HG03558 (cell line): ENCODE measurements around the gene KCNH2.

Experiments
- ATAC-seq: cut with Tn5 transposase; IDR thresholded peaks from one replicate; pipeline ENCODE4 v1.9.1; 2021; ENCODE audit warnings: moderate number of reproducible peaks; ENCODE audit not compliant: unreplicated experiment; ENCODE audit errors: extremely low read depth

Gene KCNH2

GRCh38 chr7:150939466-150939865 is 38.7 kb downstream of the KCNH2 start:
- no peak for ATAC-seq

GRCh38 chr7:150939052-150939451 is 39.1 kb downstream of the KCNH2 start:
- ATAC-seq = no peak

DNA sequence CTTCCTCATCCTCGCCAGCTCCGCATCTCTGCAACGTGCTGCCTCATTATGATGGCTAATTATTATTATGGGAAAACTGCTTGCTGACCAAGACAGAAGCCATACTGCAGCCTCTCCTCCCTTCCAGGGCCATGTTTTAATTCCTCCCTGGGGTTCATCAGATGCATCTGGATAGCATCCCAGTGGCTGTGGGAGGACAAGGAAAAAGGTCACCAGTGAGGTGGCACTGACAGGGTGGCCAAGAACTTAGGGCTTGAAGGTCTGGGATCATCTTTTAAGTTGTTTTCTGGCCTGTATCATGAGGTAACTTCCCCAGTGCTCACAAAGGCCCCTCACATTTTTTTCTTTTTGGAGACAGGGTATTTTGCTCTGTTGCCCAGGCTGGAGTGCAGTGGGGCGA is 39.6 kb downstream of the KCNH2 start:
- no peak for ATAC-seq

DNA sequence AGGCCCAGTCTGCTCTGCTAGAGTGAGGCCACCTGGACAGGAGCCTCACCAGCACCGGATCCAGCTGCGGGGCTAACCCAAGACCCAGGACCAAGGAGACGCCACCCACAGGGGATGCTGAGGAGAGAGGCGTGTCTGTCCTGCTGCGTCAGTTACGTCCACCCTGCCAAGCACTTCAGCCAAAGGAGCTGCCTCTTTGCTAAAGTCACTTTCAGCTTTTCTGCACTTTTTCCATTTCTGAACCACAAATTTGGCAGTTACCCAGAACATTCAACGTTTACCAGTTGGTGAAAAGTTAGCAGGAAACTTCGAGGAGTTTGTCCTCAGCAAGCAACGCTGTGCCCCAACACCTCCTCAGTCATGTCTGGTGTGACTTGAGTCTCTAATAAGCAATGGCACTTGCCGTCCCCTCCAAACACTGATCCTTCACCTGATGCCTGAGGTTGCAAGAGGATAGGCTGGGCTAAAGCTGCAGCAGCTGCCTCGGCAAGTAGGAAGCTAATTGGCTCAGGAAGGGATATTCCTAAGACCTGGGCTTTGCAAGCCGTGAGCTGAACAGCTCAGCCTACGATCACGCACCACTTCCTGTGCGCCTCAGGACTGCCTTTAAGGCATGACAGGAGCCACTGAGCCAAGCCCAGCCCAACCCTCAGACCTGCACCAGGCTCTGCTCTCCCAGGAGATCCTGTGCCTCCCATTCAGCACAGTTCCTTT is 40.1 kb downstream of the KCNH2 start:
- no peak for ATAC-seq

DNA sequence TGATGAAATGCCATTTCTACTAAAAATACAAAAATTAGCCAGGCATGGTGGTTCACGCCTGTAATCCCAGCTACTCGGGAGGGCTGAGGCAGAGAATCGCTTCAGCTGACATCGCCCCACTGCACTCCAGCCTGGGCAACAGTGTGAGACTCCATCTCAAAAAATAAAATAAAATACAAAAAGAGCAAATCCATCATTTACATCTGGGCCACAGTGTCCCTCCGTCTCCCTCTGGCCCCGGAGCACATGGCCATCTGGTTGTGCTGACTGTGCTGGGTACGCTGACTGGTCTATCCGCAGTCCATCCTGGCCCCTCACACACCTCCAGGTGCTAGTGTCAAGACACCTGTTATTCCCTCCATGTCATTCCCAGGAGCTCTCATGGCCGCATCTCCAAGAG is 42.1 kb downstream of the KCNH2 start:
- no peak for ATAC-seq

- no peak for ATAC-seq
Observed at GRCh38 chr7:150935149-150935548, 43.0 kb downstream of the KCNH2 start.

DNA sequence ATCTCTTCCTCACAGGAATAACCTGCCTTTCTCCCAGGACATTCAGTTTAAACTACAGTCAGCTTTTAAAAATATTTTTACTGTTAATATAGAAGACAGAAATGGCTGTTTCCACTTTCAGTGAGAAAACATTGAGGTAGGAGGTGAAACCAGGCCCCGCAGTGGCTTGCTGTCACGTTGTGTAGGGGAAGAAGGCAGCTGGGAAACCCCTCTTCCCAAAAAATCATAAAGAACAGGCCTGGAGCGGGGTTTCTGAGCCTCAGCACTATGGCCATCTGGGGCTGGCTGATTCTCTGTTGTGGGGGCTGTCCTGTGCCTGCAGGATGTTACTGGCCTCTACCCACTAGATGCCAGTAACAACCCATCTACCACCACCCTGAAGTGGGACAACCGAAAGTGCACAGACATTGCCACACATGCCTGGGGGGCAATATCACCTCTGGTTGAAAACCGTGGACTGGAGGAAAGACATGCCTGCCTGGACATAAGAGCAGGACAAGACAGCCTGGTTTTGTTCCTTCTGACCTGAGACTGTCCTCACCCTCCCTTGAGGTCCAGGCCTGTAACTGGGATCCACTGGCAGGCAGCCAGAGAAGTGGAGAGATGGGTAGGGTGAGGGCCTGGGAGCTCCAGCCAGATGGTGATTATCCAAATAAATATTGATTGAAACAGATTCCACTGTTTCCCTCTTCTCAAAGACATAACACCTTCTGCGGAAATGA is 43.9 kb downstream of the KCNH2 start:
- no peak for ATAC-seq

DNA sequence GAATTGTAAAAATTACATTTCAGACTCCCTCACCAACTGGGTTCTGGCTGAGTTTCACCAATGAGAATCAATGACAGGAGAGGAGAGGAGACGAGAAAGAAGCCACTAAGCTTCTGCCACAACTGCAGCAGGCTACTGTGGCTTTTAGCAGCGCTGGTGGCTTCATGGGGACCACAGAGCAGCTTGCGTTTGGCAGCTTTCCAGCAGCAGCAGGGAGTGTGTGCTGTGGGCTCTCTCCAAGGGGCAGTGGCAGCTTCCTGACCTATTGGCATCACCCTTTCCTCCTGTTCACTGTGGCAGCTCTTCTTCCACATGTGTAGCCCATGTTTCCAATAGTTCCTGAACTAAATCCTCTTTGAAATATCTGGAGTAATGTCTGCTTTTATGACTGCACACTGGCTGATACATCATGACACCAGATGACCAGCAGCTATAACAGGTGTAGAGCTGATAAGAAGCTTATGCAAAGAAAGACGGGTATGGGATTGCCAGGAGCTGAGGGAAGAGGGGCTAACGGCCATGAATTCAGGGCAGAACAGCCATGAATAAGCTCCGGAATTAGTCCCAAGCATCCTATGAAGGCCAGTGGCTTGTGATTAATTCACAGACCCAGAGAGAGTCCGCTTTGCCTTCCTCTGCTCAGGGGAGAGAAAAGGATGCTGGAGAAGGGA is 46.8 kb downstream of the KCNH2 start:
- ATAC-seq = no peak

- ATAC-seq = no peak
Observed at GRCh38 chr7:150928541-150928940, 49.6 kb downstream of the KCNH2 start.

GRCh38 chr7:150927956-150928344 is 50.2 kb downstream of the KCNH2 start:
- no peak for ATAC-seq

DNA sequence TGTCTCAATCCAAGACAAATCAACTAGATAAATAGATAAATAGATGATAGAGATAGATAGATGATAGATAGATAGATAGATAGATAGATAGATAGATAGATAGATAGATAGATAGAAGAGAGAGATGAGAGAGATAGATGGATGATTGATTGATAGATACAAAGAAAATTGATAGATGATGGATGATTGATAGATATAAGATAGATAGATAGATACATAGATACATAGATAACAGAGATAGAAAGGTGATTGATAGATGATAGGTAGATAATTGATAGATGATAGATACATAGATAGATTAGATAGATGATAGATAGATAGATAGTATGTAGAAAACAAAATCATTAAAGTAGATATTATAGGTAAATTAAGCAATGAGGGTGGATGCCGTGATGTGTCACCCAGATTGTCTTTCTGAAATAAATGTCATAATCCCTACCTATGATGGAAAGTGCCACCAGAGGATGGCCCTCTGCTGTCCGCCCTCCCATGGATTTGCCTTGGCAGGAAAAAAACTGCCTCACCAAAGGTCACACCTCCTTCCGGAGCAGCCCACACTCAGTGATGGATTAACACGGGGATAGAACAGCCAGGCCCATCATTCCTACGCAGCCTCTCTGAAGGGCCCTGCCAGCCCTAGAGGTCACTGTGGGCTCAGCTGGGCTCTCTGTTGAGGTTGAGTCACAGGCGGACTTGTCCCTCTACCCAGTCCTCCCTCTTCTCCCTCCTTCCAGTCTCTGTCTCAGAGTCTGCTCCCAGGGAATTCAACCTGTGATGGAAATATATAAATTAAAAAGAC is 50.8 kb downstream of the KCNH2 start:
- no peak for ATAC-seq

GRCh38 chr7:150926066-150926465 is 52.1 kb downstream of the KCNH2 start:
- ATAC-seq = no peak

DNA sequence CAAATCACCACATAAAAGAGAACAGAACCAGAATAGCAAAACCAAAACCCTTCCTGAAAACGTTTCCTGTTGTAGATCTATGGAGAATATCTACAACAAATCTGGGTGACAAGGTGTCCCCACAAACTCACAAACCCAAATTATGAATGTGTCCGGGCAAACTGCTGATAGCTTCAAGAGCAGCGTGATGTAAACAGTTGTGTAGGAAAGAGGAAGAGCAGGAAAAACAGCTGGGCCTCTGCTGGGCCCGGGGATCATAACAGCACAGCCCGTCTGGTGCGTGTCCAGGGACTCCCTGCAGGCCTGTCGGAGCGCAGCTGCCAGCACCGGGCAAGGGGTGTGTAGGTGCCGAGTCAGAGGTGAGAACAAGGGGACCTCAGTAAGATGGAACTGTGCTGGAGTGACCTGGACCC is 53.7 kb downstream of the KCNH2 start:
- no peak for ATAC-seq

GRCh38 chr7:150923802-150924201 is 54.3 kb downstream of the KCNH2 start:
- ATAC-seq = no peak

DNA sequence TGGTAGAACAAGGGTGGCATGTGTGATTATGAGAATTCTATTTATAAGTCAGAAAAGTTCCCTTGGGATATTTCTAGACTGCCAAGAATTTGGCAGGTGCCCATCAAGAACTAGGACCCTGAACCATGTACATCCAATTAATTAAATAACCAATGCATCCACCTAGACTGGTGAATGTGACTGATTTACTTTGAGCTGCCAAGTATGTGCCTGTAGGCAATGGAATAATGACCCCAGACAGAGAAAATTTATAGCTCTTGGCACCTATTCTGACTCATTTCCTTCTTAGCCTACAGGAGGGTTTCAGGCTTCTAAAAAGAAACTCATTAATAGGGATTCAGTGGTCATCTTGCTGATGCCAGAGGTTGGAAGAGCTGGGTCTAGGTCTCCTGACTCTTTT is 54.9 kb downstream of the KCNH2 start:
- no peak for ATAC-seq

DNA sequence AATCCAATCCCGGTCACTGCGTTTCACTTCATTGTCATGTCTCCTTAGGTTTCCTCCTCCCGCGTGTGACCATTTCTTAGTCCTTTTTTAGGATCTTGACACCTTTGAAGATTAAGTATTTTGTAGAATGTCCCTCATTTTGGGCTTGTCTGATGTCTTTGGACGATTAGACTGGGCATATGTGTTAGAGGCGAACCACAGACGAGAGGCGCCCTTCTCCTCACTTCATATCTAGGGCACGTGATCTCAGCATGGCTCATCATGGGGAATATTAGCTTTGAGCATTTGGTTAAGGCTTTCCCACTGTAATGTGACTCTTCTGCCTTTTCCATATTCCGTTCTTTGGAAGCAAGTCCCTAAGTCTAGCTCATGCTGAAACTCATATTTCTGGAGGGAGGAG is 59.0 kb downstream of the KCNH2 start:
- ATAC-seq = no peak

- ATAC-seq = no peak
Observed at GRCh38 chr7:150918378-150918777, 59.7 kb downstream of the KCNH2 start.

DNA sequence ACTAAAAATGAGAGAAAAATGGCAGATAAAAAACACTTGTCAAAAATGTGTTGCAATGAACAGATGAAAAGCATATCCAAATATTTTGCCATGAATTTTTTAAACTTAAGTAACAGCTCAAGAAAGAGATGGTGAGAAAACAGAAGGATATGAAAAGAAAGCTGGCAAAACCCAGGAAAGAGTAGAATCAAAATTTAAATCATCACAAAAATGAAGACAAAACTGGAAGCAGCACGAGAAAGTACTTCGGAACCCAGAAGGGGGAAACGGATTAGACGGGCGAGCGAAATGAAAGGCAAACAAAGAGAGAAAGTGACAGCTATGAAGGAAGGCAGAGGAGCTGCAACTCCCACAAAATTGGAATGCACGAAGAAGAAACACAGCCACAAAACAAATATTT is 60.2 kb downstream of the KCNH2 start:
- ATAC-seq = no peak

GRCh38 chr7:150916670-150917069 is 61.5 kb downstream of the KCNH2 start:
- ATAC-seq = no peak

- ATAC-seq = no peak
Observed at GRCh38 chr7:150914966-150915365, 63.2 kb downstream of the KCNH2 start.

DNA sequence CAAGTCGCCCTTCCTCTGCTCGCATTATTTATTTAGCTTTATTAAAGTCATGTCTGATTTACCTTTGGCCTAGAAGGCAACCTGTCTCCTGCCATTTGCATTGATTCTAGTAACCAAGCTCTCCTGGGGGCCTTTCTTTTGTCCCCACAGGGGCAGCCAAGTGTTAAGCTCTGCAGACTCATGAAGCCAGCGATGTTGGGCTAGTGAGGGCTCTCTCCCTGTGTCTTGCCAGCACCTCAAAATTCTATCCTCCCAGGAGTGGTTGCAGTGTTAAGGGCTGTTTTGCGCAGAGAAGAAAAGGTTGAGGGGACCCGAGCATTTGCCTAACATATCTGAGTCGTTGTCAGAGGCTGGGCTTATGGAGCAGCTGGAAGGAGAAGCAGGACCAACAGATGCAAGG is 63.9 kb downstream of the KCNH2 start:
- ATAC-seq = no peak
